MM.1S (cell line): ENCODE results near the gene CCNYL1.
"Not testable (repeated sequence)": the region's sequence is repeated elsewhere in the genome, so short reads cannot be mapped to it uniquely, and the experiment has no call there.

Experiments used
- CTCF ChIP-seq: fragments of 300-600 bp; sonication (generic); IDR thresholded peaks from 2 replicates; pipeline ENCODE4 v1.5.1; 2016; ENCODE audit warnings: antibody characterized with exemption, low read length, mixed read lengths
- EZH2phosphoT487 ChIP-seq: fragments of 300-600 bp; sonication (generic); IDR thresholded peaks from 2 replicates; pipeline ENCODE4 v1.6.1; 2018; ENCODE audit warnings: antibody characterized with exemption, low read length

- TF ChIP-seq CTCF, EZH2phosphoT487: not testable (repeated sequence)
These were observed 12.0 kb downstream of the CCNYL1 start for GRCh38 chr2:207723425-207723787.
